ENCODE measurements around the gene GNA12. TPM values are rescaled to one million over a fixed set of nuclear protein-coding genes. Genes with fewer than 3 reads are reported as not detected.
A peak's percentile ranks its signal among the peaks of the same experiment; 100 is the strongest.
"Not testable (repeated sequence)": the region's sequence is repeated elsewhere in the genome, so short reads cannot be mapped to it uniquely, and the experiment has no call there.

GNA12 gene
- total and polyA plus RNA-seq, 4 donors = 21.4 to 56.6 (median 42.3) TPM

GRCh38 chr7:2694122-2694436 lies 150.0 kb downstream of the GNA12 start:
- H3K27ac ChIP-seq (ENCODE audit: low read depth in 1 of 2, low read length in 2 of 2); intact Hi-C loops (cut with DNase I); H3K9me3 ChIP-seq (ENCODE audit: control insufficient read depth, low read length); H3K36me3 ChIP-seq (ENCODE audit: control insufficient read depth in 1 of 2, insufficient read depth in 2 of 2, low read length in 1 of 2); DNase-seq; H3K4me1 ChIP-seq (ENCODE audit: control insufficient read depth in 1 of 2, insufficient read depth in 2 of 2, low read length in 2 of 2); H3K27me3 ChIP-seq (ENCODE audit: control insufficient read depth in 1 of 2, insufficient read depth in 2 of 2, low read length in 1 of 2); ATAC-seq (ENCODE audit: low FRiP score); H3K4me3 ChIP-seq (ENCODE audit: low read length in 2 of 2): not testable (repeated sequence)
- WGBS, 2 donors = 83 to 86% methylated on average over 8 of the region's 8 CpGs

GRCh38 chr7:2693420-2694121 lies 150.5 kb downstream of the GNA12 start:
- intact Hi-C loops (cut with DNase I); ATAC-seq (ENCODE audit: low FRiP score); H3K4me3 ChIP-seq (ENCODE audit: low read length in 2 of 2); H3K4me1 ChIP-seq (ENCODE audit: control insufficient read depth in 1 of 2, insufficient read depth in 2 of 2, low read length in 2 of 2); H3K36me3 ChIP-seq (ENCODE audit: control insufficient read depth in 1 of 2, insufficient read depth in 2 of 2, low read length in 1 of 2); H3K27ac ChIP-seq (ENCODE audit: low read depth in 1 of 2, low read length in 2 of 2); DNase-seq; H3K9me3 ChIP-seq (ENCODE audit: control insufficient read depth, low read length); H3K27me3 ChIP-seq (ENCODE audit: control insufficient read depth in 1 of 2, insufficient read depth in 2 of 2, low read length in 1 of 2): not testable (repeated sequence)
- 91 to 94% methylated on average over 19 of the region's 19 CpGs for WGBS, 2 donors

- WGBS, 2 donors = 80 to 88% methylated on average over 14 of the region's 14 CpGs
- H3K4me3 ChIP-seq (ENCODE audit: low read length in 2 of 2) = no peak overlapping the region
- intact Hi-C loops (cut with DNase I) = no loop called here
- no peaks in the 10 kb centered on the region for H3K9me3 ChIP-seq (ENCODE audit: control insufficient read depth, low read length)
- no peak overlapping the region for H3K27ac ChIP-seq (ENCODE audit: low read depth in 1 of 2, low read length in 2 of 2)
- no peaks in the 10 kb centered on the region for H3K36me3 ChIP-seq (ENCODE audit: control insufficient read depth in 1 of 2, insufficient read depth in 2 of 2, low read length in 1 of 2)
- no peaks in the 10 kb centered on the region for H3K4me1 ChIP-seq (ENCODE audit: control insufficient read depth in 1 of 2, insufficient read depth in 2 of 2, low read length in 2 of 2)
- no peaks in the 10 kb centered on the region for H3K27me3 ChIP-seq (ENCODE audit: control insufficient read depth in 1 of 2, insufficient read depth in 2 of 2, low read length in 1 of 2)
- DNase-seq (no peak), ATAC-seq (ENCODE audit: low FRiP score) (no peak)
These were observed 151.6 kb downstream of the GNA12 start for GRCh38 chr7:2692543-2692942.

GRCh38 chr7:2691932-2692439 lies 152.1 kb downstream of the GNA12 start:
- 93 to 94% methylated on average over 23 of the region's 23 CpGs for WGBS, 2 donors
- H3K27me3 ChIP-seq (ENCODE audit: control insufficient read depth in 1 of 2, insufficient read depth in 2 of 2, low read length in 1 of 2); H3K36me3 ChIP-seq (ENCODE audit: control insufficient read depth in 1 of 2, insufficient read depth in 2 of 2, low read length in 1 of 2); H3K9me3 ChIP-seq (ENCODE audit: control insufficient read depth, low read length); intact Hi-C loops (cut with DNase I); ATAC-seq (ENCODE audit: low FRiP score); DNase-seq; H3K4me3 ChIP-seq (ENCODE audit: low read length in 2 of 2); H3K4me1 ChIP-seq (ENCODE audit: control insufficient read depth in 1 of 2, insufficient read depth in 2 of 2, low read length in 2 of 2); H3K27ac ChIP-seq (ENCODE audit: low read depth in 1 of 2, low read length in 2 of 2): not testable (repeated sequence)

- no peaks in the 10 kb centered on the region for H3K27me3 ChIP-seq (ENCODE audit: control insufficient read depth in 1 of 2, insufficient read depth in 2 of 2, low read length in 1 of 2)
- H3K4me3 ChIP-seq (ENCODE audit: low read length in 2 of 2) = no peak overlapping the region
- no peaks in the 10 kb centered on the region for H3K4me1 ChIP-seq (ENCODE audit: control insufficient read depth in 1 of 2, insufficient read depth in 2 of 2, low read length in 2 of 2)
- no peak overlapping the region for H3K27ac ChIP-seq (ENCODE audit: low read depth in 1 of 2, low read length in 2 of 2)
- intact Hi-C loops (cut with DNase I) = no loop called here
- ATAC-seq (ENCODE audit: low FRiP score) (no peak), DNase-seq (no peak)
- H3K9me3 ChIP-seq (ENCODE audit: control insufficient read depth, low read length) = no peaks in the 10 kb centered on the region
- WGBS, 2 donors = 89 to 92% methylated on average over 18 of the region's 18 CpGs
- no peaks in the 10 kb centered on the region for H3K36me3 ChIP-seq (ENCODE audit: control insufficient read depth in 1 of 2, insufficient read depth in 2 of 2, low read length in 1 of 2)
These were observed 152.9 kb downstream of the GNA12 start for GRCh38 chr7:2691011-2691707.

- ATAC-seq (ENCODE audit: low FRiP score) (no peak), DNase-seq (no peak)
- Histone ChIP-seq H3K4me3 (ENCODE audit: low read length in 2 of 2) (no peak overlapping the region), H3K4me1 (ENCODE audit: control insufficient read depth in 1 of 2, insufficient read depth in 2 of 2, low read length in 2 of 2) (no peaks in the 10 kb centered on the region), H3K36me3 (ENCODE audit: control insufficient read depth in 1 of 2, insufficient read depth in 2 of 2, low read length in 1 of 2) (no peaks in the 10 kb centered on the region), H3K9me3 (ENCODE audit: control insufficient read depth, low read length) (no peaks in the 10 kb centered on the region), H3K27me3 (ENCODE audit: control insufficient read depth in 1 of 2, insufficient read depth in 2 of 2, low read length in 1 of 2) (no peaks in the 10 kb centered on the region), H3K27ac (ENCODE audit: low read depth in 1 of 2, low read length in 2 of 2) (no peak overlapping the region)
- 52 to 54% methylated on average over 23 of the region's 23 CpGs for WGBS, 2 donors
- intact Hi-C loops (cut with DNase I) = no loop called here
These were observed 154.0 kb downstream of the GNA12 start for GRCh38 chr7:2689951-2690705.

- Histone ChIP-seq H3K4me1 (ENCODE audit: control insufficient read depth in 1 of 2, insufficient read depth in 2 of 2, low read length in 2 of 2) (no peaks in the 10 kb centered on the region), H3K9me3 (ENCODE audit: control insufficient read depth, low read length) (no peaks in the 10 kb centered on the region), H3K4me3 (ENCODE audit: low read length in 2 of 2) (no peak overlapping the region), H3K27me3 (ENCODE audit: control insufficient read depth in 1 of 2, insufficient read depth in 2 of 2, low read length in 1 of 2) (no peaks in the 10 kb centered on the region), H3K27ac (ENCODE audit: low read depth in 1 of 2, low read length in 2 of 2) (no peak overlapping the region), H3K36me3 (ENCODE audit: control insufficient read depth in 1 of 2, insufficient read depth in 2 of 2, low read length in 1 of 2) (no peaks in the 10 kb centered on the region)
- intact Hi-C loops (cut with DNase I) = no loop called here
- 46 to 50% methylated on average over 14 to 16 of the region's 16 CpGs for WGBS, 2 donors
- DNase-seq = no peak
- ATAC-seq (ENCODE audit: low FRiP score) = no peak
These were observed 154.7 kb downstream of the GNA12 start for GRCh38 chr7:2689343-2689847.

- WGBS, 2 donors = 3% methylated on average over 55 to 62 of the region's 62 CpGs
- Histone ChIP-seq H3K27me3 (ENCODE audit: control insufficient read depth in 1 of 2, insufficient read depth in 2 of 2, low read length in 1 of 2) (no peaks in the 10 kb centered on the region), H3K4me1 (ENCODE audit: control insufficient read depth in 1 of 2, insufficient read depth in 2 of 2, low read length in 2 of 2) (no peaks in the 10 kb centered on the region), H3K9me3 (ENCODE audit: control insufficient read depth, low read length) (no peaks in the 10 kb centered on the region), H3K36me3 (ENCODE audit: control insufficient read depth in 1 of 2, insufficient read depth in 2 of 2, low read length in 1 of 2) (no peaks in the 10 kb centered on the region), H3K4me3 (ENCODE audit: low read length in 2 of 2) (peak overlapping the region in 1 of 2 donors; percentile 22), H3K27ac (ENCODE audit: low read depth in 1 of 2, low read length in 2 of 2) (no peak overlapping the region)
- DNase-seq (no peak), ATAC-seq (ENCODE audit: low FRiP score) (no peak)
- intact Hi-C loops (cut with DNase I) = no loop called here
These were observed 155.4 kb downstream of the GNA12 start for GRCh38 chr7:2688409-2689342.
